GM12872 (cell line): ENCODE measurements around the gene IL2RA.

Experiments
- CTCF ChIP-seq: IDR thresholded peaks from 3 replicates; pipeline ENCODE4 v1.5.1; 2011; ENCODE audit warnings: low read depth, mild to moderate bottlenecking, low read length, moderate library complexity; ENCODE audit not compliant: insufficient read depth

The IL2RA gene

GRCh38 chr10:6019796-6020195 is 42.4 kb downstream of the IL2RA start:
- no peak for TF ChIP-seq CTCF

- no peak for TF ChIP-seq CTCF
Observed at GRCh38 chr10:6019010-6019782, 43.0 kb downstream of the IL2RA start.

- no peak for TF ChIP-seq CTCF
Observed at GRCh38 chr10:6018422-6018821, 43.7 kb downstream of the IL2RA start.

- TF ChIP-seq CTCF: no peak
Observed at GRCh38 chr10:6017781-6018354, 44.3 kb downstream of the IL2RA start.

- peak; percentile 71 for TF ChIP-seq CTCF
Observed at GRCh38 chr10:6014241-6014761, 47.9 kb downstream of the IL2RA start.

GRCh38 chr10:6013413-6014192 is 48.6 kb downstream of the IL2RA start:
- TF ChIP-seq CTCF: no peak
